H1 (cell line): ENCODE results near the gene NAT8L. TPM values are rescaled to one million over a fixed set of nuclear protein-coding genes. Genes with fewer than 3 reads are reported as not detected.

Experiments used
- CTCF ChIA-PET: fragments of 300-600 bp; sonication (Branson Sonifier 250); formaldehyde crosslinking; loops from one replicate; lab custom pipeline; 2021; ENCODE audit not compliant: partially characterized antibody; lab: Charles Lee
- POLR2A ChIA-PET: fragments of 300-600 bp; sonication (Branson Sonifier 250); formaldehyde crosslinking; loops from one replicate; lab custom pipeline; 2021; ENCODE audit warnings: inconsistent platforms; ENCODE audit not compliant: partially characterized antibody; lab: Charles Lee
- DNase-seq, 2 experiments: peaks; one replicate each; pipeline versions ENCODE4 v3.0.0 to v3.0.0-alpha.2; 2010 to 2022; ENCODE audit warnings: low spot score in 2 of 2, low read depth in 1 of 2, mixed read lengths in 1 of 2
- FAIRE-seq: peaks from 2 replicates; lab custom pipeline; 2011; peaks lifted over from hg19 to GRCh38; lab: Jason Lieb, UNC
- H2AFZ ChIP-seq: 2 replicates; pipeline ENCODE4 v1.8.1; 2012; ENCODE audit warnings: low read length, inconsistent platforms
- H2AK5ac ChIP-seq: 2 replicates; pipeline ENCODE4 v1.6.1; 2013; ENCODE audit warnings: low read depth, low read length
- H2BK120ac ChIP-seq: replicated peaks from 2 replicates; pipeline ENCODE3; 2013; ENCODE audit warnings: low read depth, low read length, inconsistent platforms
- H2BK12ac ChIP-seq: 2 replicates; pipeline ENCODE4 v1.6.1; 2013; ENCODE audit warnings: low read depth, low read length
- H2BK15ac ChIP-seq: 2 replicates; pipeline ENCODE4 v1.6.1; 2013; ENCODE audit warnings: low read length
- H2BK20ac ChIP-seq: 2 replicates; pipeline ENCODE4 v1.6.1; 2013; ENCODE audit warnings: low read length
- H2BK5ac ChIP-seq: 2 replicates; pipeline ENCODE4 v1.6.1; 2013; ENCODE audit warnings: low read depth, low read length
- H3K14ac ChIP-seq: 2 replicates; pipeline ENCODE4 v1.6.1; 2013; ENCODE audit warnings: inconsistent platforms; ENCODE audit not compliant: insufficient read length
- H3K18ac ChIP-seq: 2 replicates; pipeline ENCODE4 v1.6.1; 2013; ENCODE audit warnings: low read length; ENCODE audit errors: extremely low read depth
- H3K23ac ChIP-seq: 2 replicates; pipeline ENCODE4 v1.6.1; 2013; ENCODE audit warnings: inconsistent platforms; ENCODE audit not compliant: insufficient read length
- H3K23me2 ChIP-seq: 2 replicates; pipeline ENCODE4 v1.6.1; 2013; ENCODE audit warnings: low read depth, low read length
- H3K27ac ChIP-seq: 2 replicates; pipeline ENCODE4 v1.6.1; 2011; ENCODE audit warnings: low read depth, low read length, inconsistent platforms
- H3K27me3 ChIP-seq, 4 experiments: replicated peaks in 1 of 4; 1 replicate in 1 of 4; 2 replicates in 3 of 4; pipeline versions ENCODE4 v1.6.1 to v1.8.1; 2011 to 2013; ENCODE audit warnings: low read length in 3 of 4, mild to moderate bottlenecking in 3 of 4, inconsistent platforms in 2 of 4, mixed read lengths in 2 of 4, moderate library complexity in 1 of 4; ENCODE audit not compliant: control insufficient read depth in 3 of 4, insufficient read depth in 3 of 4; ENCODE audit errors: extremely low read depth in 1 of 4
- H3K36me3 ChIP-seq, 4 experiments: 2 replicates each; pipeline versions ENCODE4 v1.6.1 to v1.8.1; 2011 to 2013; ENCODE audit warnings: mild to moderate bottlenecking in 4 of 4, low read length in 3 of 4, moderate library complexity in 2 of 4, control low read depth in 1 of 4, inconsistent platforms in 1 of 4; ENCODE audit not compliant: insufficient read depth in 4 of 4, control insufficient read depth in 2 of 4
- H3K4ac ChIP-seq: replicated peaks from 2 replicates; pipeline ENCODE3; 2013; ENCODE audit warnings: low read length, low read depth, mixed read lengths, inconsistent platforms; ENCODE audit not compliant: insufficient read length
- H3K4me1 ChIP-seq, 4 experiments: replicated peaks in 1 of 4; 1 replicate in 1 of 4; 2 replicates in 3 of 4; pipeline versions ENCODE4 v1.6.1 to v1.8.1; 2011 to 2013; ENCODE audit warnings: low read length in 3 of 4, inconsistent platforms in 2 of 4, mixed read lengths in 1 of 4; ENCODE audit not compliant: insufficient read depth in 4 of 4, control insufficient read depth in 3 of 4
- H3K4me2 ChIP-seq, 2 experiments: 2 replicates each; pipeline versions ENCODE4 v1.6.1 to v1.8.1; 2011 to 2013; ENCODE audit warnings: low read depth in 2 of 2, low read length in 2 of 2, control low read depth in 1 of 2, inconsistent platforms in 1 of 2, mild to moderate bottlenecking in 1 of 2; ENCODE audit not compliant: insufficient read depth in 1 of 2
- H3K4me3 ChIP-seq, 4 experiments: fragments of 200-600, 300-600 bp in 1 of 4; sonication (generic), shearing (Covaris generic), sonication (Bioruptor Twin) in 1 of 4; 2 replicates each; pipeline versions ENCODE4 v1.5.1 to v1.8.1; 2011 to 2016; ENCODE audit warnings: low read length in 4 of 4, low read depth in 3 of 4, control low read depth in 2 of 4, inconsistent platforms in 2 of 4, mild to moderate bottlenecking in 2 of 4, mixed read lengths in 1 of 4, moderate library complexity in 1 of 4; ENCODE audit not compliant: insufficient read depth in 2 of 4; ENCODE audit errors: extremely low read depth in 1 of 4
- H3K56ac ChIP-seq: replicated peaks from 2 replicates; pipeline ENCODE3; 2013; ENCODE audit warnings: low read depth, mild to moderate bottlenecking, mixed read lengths, low read length, inconsistent platforms; ENCODE audit not compliant: insufficient read length
- H3K79me1 ChIP-seq: 2 replicates; pipeline ENCODE4 v1.6.1; 2013; ENCODE audit warnings: low read depth, low read length, control low read depth
- H3K79me2 ChIP-seq, 2 experiments: 2 replicates each; pipeline versions ENCODE4 v1.6.1 to v1.8.1; 2012 to 2013; ENCODE audit warnings: low read length in 2 of 2, mild to moderate bottlenecking in 2 of 2, inconsistent platforms in 1 of 2; ENCODE audit not compliant: insufficient read depth in 2 of 2, control insufficient read depth in 1 of 2
- H3K9ac ChIP-seq, 4 experiments: replicated peaks in 1 of 4; 1 replicate in 1 of 4; 2 replicates in 3 of 4; pipeline versions ENCODE4 v1.6.1 to v1.8.1; 2011 to 2013; ENCODE audit warnings: low read depth in 3 of 4, low read length in 3 of 4, control low read depth in 2 of 4, mild to moderate bottlenecking in 2 of 4, moderate library complexity in 2 of 4, inconsistent platforms in 1 of 4; ENCODE audit errors: extremely low read depth in 1 of 4
- H3K9me3 ChIP-seq, 2 experiments: 2 replicates each; pipeline versions ENCODE4 v1.6.1 to v1.8.1; 2012 to 2013; ENCODE audit warnings: mild to moderate bottlenecking in 2 of 2, moderate library complexity in 2 of 2, control low read depth in 1 of 2, inconsistent platforms in 1 of 2, low read depth in 1 of 2, low read length in 1 of 2, mixed read lengths in 1 of 2; ENCODE audit not compliant: insufficient read depth in 2 of 2
- H4K20me1 ChIP-seq, 2 experiments: replicated peaks in 1 of 2; 2 replicates each; pipeline versions ENCODE3 to v1.8.1; 2011 to 2013; ENCODE audit warnings: inconsistent platforms in 2 of 2, low read length in 2 of 2, mild to moderate bottlenecking in 1 of 2; ENCODE audit not compliant: insufficient read depth in 2 of 2, control insufficient read depth in 1 of 2
- H4K5ac ChIP-seq: 2 replicates; pipeline ENCODE4 v1.6.1; 2013; ENCODE audit warnings: low read length, low read depth, mixed read lengths, inconsistent platforms; ENCODE audit not compliant: insufficient read length
- H4K8ac ChIP-seq: 2 replicates; pipeline ENCODE4 v1.8.0; 2013; ENCODE audit warnings: mild to moderate bottlenecking, moderate library complexity, low read length, inconsistent platforms; ENCODE audit not compliant: insufficient read depth; ENCODE audit errors: extremely low read depth
- H4K91ac ChIP-seq: replicated peaks from 2 replicates; pipeline ENCODE3; 2013; ENCODE audit warnings: low read length, mixed read lengths, inconsistent platforms; ENCODE audit not compliant: insufficient read length
- WGBS, 2 experiments: shearing (Covaris generic) in 1 of 2; methylation state at CpG; one replicate each; pipeline versions ENCODE4 v1.1.6 to v1.1.7; 2013 to 2015; ENCODE audit warnings: low lambda C conversion rate in 2 of 2, mixed read lengths in 2 of 2, inconsistent platforms in 1 of 2, low coverage in 1 of 2, missing lambda C conversion rate in 1 of 2; ENCODE audit not compliant: insufficient replicate concordance in 2 of 2, insufficient coverage in 1 of 2, insufficient read length in 1 of 2; ENCODE audit errors: extremely low coverage in 1 of 2, missing lambda C conversion rate in 1 of 2; 5-methylcytosine and 5-hydroxymethylcytosine counted together
- polyA plus RNA-seq, 7 experiments: library from polyadenylated mRNA; depleted of rRNA in 3 of 7; stranded (reverse) in 5 of 7; unstranded in 2 of 7; fragments of >200 nt in 5 of 7; fragments of 200-250 nt in 2 of 7; gene quantifications; 1 replicate in 5 of 7; 2 replicates in 1 of 7; 4 replicates in 1 of 7; pipeline versions ENCODE4 v1.2.1 to v1.2.3, GENCODE V29; 2011 to 2013; ENCODE audit warnings: missing spikeins in 2 of 7, mixed read lengths in 2 of 7
- total RNA-seq: library from RNA; stranded (reverse); fragmentation: NEBNext Ultra II Directional; extraction: Animal tissue kit (Norgen Biotek cat#: 25700); gene quantifications from 2 replicates; pipeline ENCODE4 v1.2.1, GENCODE V29; 2021
- TF ChIP-seq, protein P1 (sequence below): IDR thresholded peaks from 2 replicates; pipeline ENCODE4 v1.6.1; 2012; ENCODE audit warnings: inconsistent platforms

The NAT8L gene
- total and polyA plus RNA-seq, 2 of the 8 experiments (the other 6 are each of a cell fraction or from before 2014, with no cell fraction given): 10.8 TPM

DNA sequence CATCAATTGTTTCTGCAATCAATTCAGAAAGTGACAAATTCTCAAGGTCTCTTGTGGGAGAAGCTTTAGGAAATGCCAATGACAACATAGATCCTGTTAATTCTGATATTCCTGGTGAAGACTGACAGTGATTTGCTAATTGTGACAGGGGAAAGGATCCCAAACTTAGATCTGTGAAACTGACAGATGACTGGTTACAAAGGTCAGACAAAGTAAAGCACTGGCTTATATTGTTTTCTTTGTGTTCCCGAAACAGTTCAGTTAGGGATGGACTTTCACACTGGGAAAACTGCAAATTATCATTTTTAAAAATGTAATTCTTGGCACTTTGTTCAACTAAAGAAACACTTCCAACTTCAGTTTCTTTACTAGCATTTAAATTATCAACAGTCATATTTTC is 30.1 kb downstream of the NAT8L start:
- POLR2A ChIA-PET: no interaction called here
- CTCF ChIA-PET: no interaction called here
- H3K56ac ChIP-seq: no peak overlapping the region
- no peak overlapping the region for H3K9ac ChIP-seq
- peaks cover 0 to 2% of the 10 kb centered on the region in 2 experiments for H4K20me1 ChIP-seq
- DNase-seq: no peak
- 100% methylated on average over 1 of the region's 1 CpG; no CpG with 5 or more reads in 1 of the 2 experiments for WGBS, 2 experiments
- no peaks in the 10 kb centered on the region for H3K79me1 ChIP-seq
- no peak overlapping the region for H3K4me3 ChIP-seq
- FAIRE-seq: peak; percentile 69
- H3K36me3 ChIP-seq: no peaks in the 10 kb centered on the region
- H2BK120ac ChIP-seq: no peak overlapping the region
- H3K14ac ChIP-seq: no peak overlapping the region
- H3K4ac ChIP-seq: no peak overlapping the region
- no peak overlapping the region for H2AFZ ChIP-seq
- no peak overlapping the region for H4K5ac ChIP-seq
- no peak overlapping the region for H2BK15ac ChIP-seq
- H4K91ac ChIP-seq: no peak overlapping the region
- no peaks in the 10 kb centered on the region for H3K4me1 ChIP-seq
- no peak overlapping the region for H2AK5ac ChIP-seq
- H3K27me3 ChIP-seq: no peaks in the 10 kb centered on the region
- H3K4me2 ChIP-seq: no peak overlapping the region
- H3K9me3 ChIP-seq: no peaks in the 10 kb centered on the region
- H4K8ac ChIP-seq: no peak overlapping the region
- H2BK5ac ChIP-seq: no peak overlapping the region
- no peaks in the 10 kb centered on the region for H3K23me2 ChIP-seq
- no peaks in the 10 kb centered on the region for H3K79me2 ChIP-seq
- H3K27ac ChIP-seq: no peak overlapping the region
- H3K18ac ChIP-seq: no peak overlapping the region
- no peak overlapping the region for H2BK20ac ChIP-seq
- H2BK12ac ChIP-seq: no peak overlapping the region
- H3K23ac ChIP-seq: no peak overlapping the region
- TF ChIP-seq, protein P1, sequence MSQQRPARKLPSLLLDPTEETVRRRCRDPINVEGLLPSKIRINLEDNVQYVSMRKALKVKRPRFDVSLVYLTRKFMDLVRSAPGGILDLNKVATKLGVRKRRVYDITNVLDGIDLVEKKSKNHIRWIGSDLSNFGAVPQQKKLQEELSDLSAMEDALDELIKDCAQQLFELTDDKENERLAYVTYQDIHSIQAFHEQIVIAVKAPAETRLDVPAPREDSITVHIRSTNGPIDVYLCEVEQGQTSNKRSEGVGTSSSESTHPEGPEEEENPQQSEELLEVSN: no peak
